ENCODE measurements around the gene HJURP. TPM values are rescaled to one million over a fixed set of nuclear protein-coding genes. Genes with fewer than 3 reads are reported as not detected.

HJURP gene
- total RNA-seq, 4 donors from 2014 or later = 5.1 to 8.5 (median 5.8) TPM

GRCh38 chr2:233791883-233792329 lies 62.4 kb downstream of the HJURP start:
- H3K27me3 ChIP-seq = no peaks in the 10 kb centered on the region
- 74 to 79% methylated on average over 9 of the region's 9 CpGs for WGBS, 2 donors
- H3K36me3 ChIP-seq = no peaks in the 10 kb centered on the region
- no peak overlapping the region for H3K4me3 ChIP-seq
- no peak overlapping the region for H3K27ac ChIP-seq
- H3K9me3 ChIP-seq = no peaks in the 10 kb centered on the region
- no peak for TF ChIP-seq POLR2A (IDR thresholded peaks at IDR 0.05)
- no peak for TF ChIP-seq CTCF (IDR thresholded peaks at IDR 0.05)
- no peak for DNase-seq
- no peaks in the 10 kb centered on the region for H3K4me1 ChIP-seq
- intact Hi-C loops (cut with DNase I) = no loop called here

- Histone ChIP-seq H3K4me1 (no peaks in the 10 kb centered on the region), H3K27ac (no peak overlapping the region), H3K27me3 (no peaks in the 10 kb centered on the region), H3K9me3 (no peaks in the 10 kb centered on the region), H3K4me3 (no peak overlapping the region), H3K36me3 (no peaks in the 10 kb centered on the region)
- intact Hi-C loops (cut with DNase I) = no loop called here
- no peak for TF ChIP-seq CTCF (IDR thresholded peaks at IDR 0.05)
- no peak for TF ChIP-seq POLR2A (IDR thresholded peaks at IDR 0.05)
- 77 to 79% methylated on average over 18 of the region's 18 CpGs for WGBS, 2 donors
- no peak for DNase-seq
Observed at GRCh38 chr2:233791151-233791882, 63.0 kb downstream of the HJURP start.

DNA sequence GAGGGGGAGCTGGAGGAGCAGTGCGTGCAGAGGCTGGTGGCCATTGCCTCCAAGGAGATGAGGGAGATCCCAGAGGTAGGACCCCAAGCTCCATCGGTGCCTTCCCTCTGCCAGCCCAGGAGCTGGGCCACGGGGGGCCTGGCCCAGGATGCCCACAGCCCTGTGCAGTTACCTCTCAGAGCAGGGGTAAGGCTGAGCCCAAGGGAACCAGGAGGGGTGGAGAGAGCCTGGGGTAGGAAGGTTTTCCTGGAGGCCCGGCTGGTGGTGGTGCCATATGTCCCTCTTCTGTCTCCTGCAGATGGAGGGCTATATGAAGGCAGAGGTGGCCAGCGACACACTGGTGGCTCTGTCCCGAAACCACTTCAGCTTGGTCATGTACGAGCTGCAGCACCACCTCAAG lies 64.8 kb downstream of the HJURP start:
- TF ChIP-seq POLR2A (IDR thresholded peaks at IDR 0.05) = no peak
- no peak for DNase-seq
- no peak overlapping the region for H3K27ac ChIP-seq
- no peak overlapping the region for H3K4me3 ChIP-seq
- H3K27me3 ChIP-seq = peaks cover 0 to 4% (median 0%) of the 10 kb centered on the region in 4 donors
- 91 to 95% methylated on average over 5 to 6 of the region's 7 CpGs for WGBS, 2 donors
- H3K36me3 ChIP-seq = no peaks in the 10 kb centered on the region
- no peaks in the 10 kb centered on the region for H3K4me1 ChIP-seq
- intact Hi-C loops (cut with DNase I) = no loop called here
- no peaks in the 10 kb centered on the region for H3K9me3 ChIP-seq

Other genes starting within 250 kb of the HJURP start
- gene UGT1A8, start 236.9 kb downstream of the HJURP start, total RNA-seq = 1 to 10 TPM in 2 of 4 donors, under 1 TPM in 2; 0.13 to 1.7 (median 0.84) TPM
- gene UGT1A10, start 218.1 kb downstream of the HJURP start, total RNA-seq = 10 to 100 TPM; 12.4 to 45.0 (median 23.9) TPM
- gene UGT1A9, start 182.6 kb downstream of the HJURP start, total RNA-seq = 1 to 10 TPM in 2 of 4 donors, under 1 TPM in 2; 0.49 to 1.7 (median 1.2) TPM
- gene UGT1A7, start 172.6 kb downstream of the HJURP start, total RNA-seq = 100 to 1,000 TPM in 1 of 4 donors, 10 to 100 TPM in 3; 28.1 to 145 (median 78.5) TPM
- gene UGT1A6, start 161.6 kb downstream of the HJURP start, total RNA-seq = 10 to 100 TPM; 30.8 to 67.1 (median 61.3) TPM
- gene UGT1A5, start 141.6 kb downstream of the HJURP start, total RNA-seq = 1 to 10 TPM in 3 of 4 donors, under 1 TPM in 1; 0.67 to 9.7 (median 5.8) TPM
- 1 to 10 TPM; 1.1 to 7.4 (median 3.4) TPM for gene UGT1A4, start 135.8 kb downstream of the HJURP start, total RNA-seq
- 1 to 10 TPM; 2.8 to 7.6 (median 3.4) TPM for gene UGT1A3, start 125.5 kb downstream of the HJURP start, total RNA-seq
- gene UGT1A1, start 94.3 kb downstream of the HJURP start, total RNA-seq = 1 to 10 TPM; 2.3 to 7.1 (median 3.4) TPM
- 1 to 10 TPM in 1 of 4 donors, under 1 TPM in 3; under 0.01 to 2.1 (median 0.57) TPM for gene MROH2A, start 76.2 kb downstream of the HJURP start, total RNA-seq
- gene TRPM8, start 62.8 kb upstream of the HJURP start, total RNA-seq = not detected
- not detected for gene SPP2, start 196.2 kb upstream of the HJURP start, total RNA-seq